ENCODE results near the gene TNFSF18. TPM values are rescaled to one million over a fixed set of nuclear protein-coding genes. Genes with fewer than 3 reads are reported as not detected.

TNFSF18 gene
- total and polyA plus RNA-seq, 2 of the 4 experiments (the other 2 are of a cell fraction): 0.12 to 0.18 TPM

- POLR2A ChIA-PET (ENCODE audit: unreplicated experiment): no interaction called here
- Histone ChIP-seq H3K9me1 (ENCODE audit: insufficient read depth, low read length) (no peaks in the 10 kb centered on the region; the same call in 1 of the 2 replicates), H4K5ac (ENCODE audit: low read depth, low read length) (peak overlapping the region; percentile 74; the same call in 1 of the 2 replicates), H2AK9ac (replicated peaks; ENCODE audit: low read depth, low read length, poor library complexity) (no peak overlapping the region), H2BK15ac (ENCODE audit: low read depth, low read length) (peak overlapping the region; percentile 66; the same call in 2 of the 3 replicates), H3K27ac (ENCODE audit: insufficient read depth, low read length) (no peak overlapping the region), H2BK20ac (ENCODE audit: low read depth, low read length) (peak overlapping the region; percentile 81), H2BK120ac (ENCODE audit: low read depth, low read length) (peak overlapping the region; percentile 43; the same call in 1 of the 2 replicates), H2BK5ac (ENCODE audit: low read depth, low read length, poor library complexity, severe bottlenecking) (peak overlapping the region; percentile 18), H3K9me3 (ENCODE audit: control insufficient read depth, insufficient read depth, low read length) (no peaks in the 10 kb centered on the region), H3K4me2 (ENCODE audit: low read depth, low read length) (no peak overlapping the region), H3K27me3 (ENCODE audit: control insufficient read depth, insufficient read depth, low read length) (no peaks in the 10 kb centered on the region), H3K14ac (replicated peaks; ENCODE audit: low read depth, low read length) (no peak overlapping the region), H3K4me3 (ENCODE audit: insufficient read depth, low read depth, low read length) (no peak overlapping the region), H4K20me1 (ENCODE audit: insufficient read depth, low read length) (no peaks in the 10 kb centered on the region), H2AFZ (replicated peaks; ENCODE audit: low read length, poor library complexity) (no peak overlapping the region), H3K18ac (ENCODE audit: low read depth, low read length) (peak overlapping the region; percentile 90), H3K4me1 (ENCODE audit: control insufficient read depth, insufficient read depth, low read length) (peaks cover 8% of the 10 kb centered on the region; the same call in 1 of the 2 replicates), H3K9ac (ENCODE audit: low read depth, low read length) (no peak overlapping the region), H4K8ac (ENCODE audit: low read depth in 2 of 2, low read length in 2 of 2) (peak overlapping the region in 1 of 2 experiments; percentile 6; a peak in 1 of 4 replicates), H3K36me3 (ENCODE audit: control insufficient read depth, insufficient read depth, low read length) (no peaks in the 10 kb centered on the region), H4K91ac (ENCODE audit: insufficient read depth, low read depth, low read length) (peak overlapping the region; percentile 45; the same call in 1 of the 2 replicates), H3K4ac (ENCODE audit: low read depth, low read length) (peak overlapping the region; percentile 24; the same call in 1 of the 2 replicates), H3K23ac (ENCODE audit: low read depth, low read length) (no peak overlapping the region; the same call in 1 of the 2 replicates), H2AK5ac (ENCODE audit: low read depth, low read length) (no peak overlapping the region), H3K79me1 (ENCODE audit: low read depth in 1 of 2, low read length in 2 of 2) (no peaks in the 10 kb centered on the region), H3K56ac (ENCODE audit: extremely low read depth, insufficient read depth, low read length) (no peak overlapping the region)
- intact Hi-C loops (cut with micrococcal nuclease): loop anchor here (1.0 to 5.0 kb wide), 2 partner anchors 237 to 316 kb away; no protein-coding TSS in a partner anchor
- no CpG with 5 or more reads among the region's 1 CpG for WGBS, 2 experiments (ENCODE audit: extremely low coverage in 2 of 2, insufficient read length in 1 of 2)
- ATAC-seq (ENCODE audit: low read depth) (no peak), DNase-seq (no peak)
- in situ Hi-C loops (cut with MboI; ENCODE audit: low sequenced_read_pairs): loop anchor here (10.0 kb wide), 1 partner anchor 62 kb away; no protein-coding TSS in a partner anchor
- CTCF ChIA-PET: no interaction called here
- BruUV-seq (replicated peaks): no TSS peak
- dilution Hi-C loops (cut with HindIII; ENCODE audit: low sequenced_read_pairs, unreplicated experiment): no loop called here
- TF ChIP-seq FOS (IDR thresholded peaks at IDR 0.05; ENCODE audit: low read depth, low read length): no peak
- TF ChIP-seq MAFK (IDR thresholded peaks at IDR 0.05; ENCODE audit: low read depth, low read length): no peak
- TF ChIP-seq CEBPB (IDR thresholded peaks at IDR 0.05; ENCODE audit: low read depth, low read length): no peak
- TF ChIP-seq NFE2L2 (IDR thresholded peaks at IDR 0.05; ENCODE audit: low read depth, low read length): no peak
- no peak for TF ChIP-seq CTCF (conservative IDR thresholded peaks at IDR 0.05; ENCODE audit: low read depth, low read length)
- no peak for TF ChIP-seq MXI1 (IDR thresholded peaks at IDR 0.05; ENCODE audit: borderline replicate concordance, low read depth, low read length)
- no peak for TF ChIP-seq BHLHE40 (IDR thresholded peaks at IDR 0.05; ENCODE audit: low read depth, low read length)
- no peak for TF ChIP-seq RCOR1 (IDR thresholded peaks at IDR 0.05; ENCODE audit: insufficient replicate concordance, low read length)
- TF ChIP-seq CHD1 (IDR thresholded peaks at IDR 0.05; ENCODE audit: low read depth, low read length): no peak
- no peak for TF ChIP-seq USF2 (IDR thresholded peaks at IDR 0.05; ENCODE audit: low read depth, low read length)
- TF ChIP-seq POLR2A (IDR thresholded peaks at IDR 0.05; ENCODE audit: low read depth, low read length): no peak
- no peak for TF ChIP-seq ELK1 (IDR thresholded peaks at IDR 0.05; ENCODE audit: borderline replicate concordance, low read depth, low read length)
- TF ChIP-seq RFX5 (IDR thresholded peaks at IDR 0.05; ENCODE audit: low read depth, low read length): no peak
- TF ChIP-seq MAZ (IDR thresholded peaks at IDR 0.05; ENCODE audit: borderline replicate concordance, low read depth, low read length): no peak
- no peak for TF ChIP-seq RAD21 (IDR thresholded peaks at IDR 0.05; ENCODE audit: low read length)
- no peak for TF ChIP-seq SMC3 (IDR thresholded peaks at IDR 0.05; ENCODE audit: low read depth, low read length)
Measured at GRCh38 chr1:173063171-173063570, 12.4 kb upstream of the TNFSF18 start.
